ENCODE results near the gene DST. TPM values are rescaled to one million over a fixed set of nuclear protein-coding genes. Genes with fewer than 3 reads are reported as not detected.

DST gene
- total RNA-seq, 4 donors from 2014 or later = 331 to 417 (median 368) TPM

DNA sequence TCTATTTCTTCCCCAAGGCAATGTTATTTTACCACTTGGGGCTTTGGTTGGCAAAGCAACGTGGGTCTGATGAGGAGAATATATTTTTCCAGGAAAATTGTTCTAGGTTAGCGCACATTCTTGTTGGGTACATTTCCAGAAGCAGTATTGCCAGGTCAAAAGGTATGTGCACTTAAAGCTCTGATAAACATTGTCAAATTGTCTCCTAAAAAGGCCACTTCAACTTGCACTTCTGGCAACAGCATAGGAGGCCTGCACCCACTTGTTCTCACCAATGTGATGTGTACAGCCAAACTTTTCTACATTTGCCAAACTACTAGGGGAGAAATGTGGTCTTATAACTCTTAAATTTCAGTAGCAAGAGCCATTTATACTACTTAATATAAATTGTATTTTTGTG is 197.8 kb downstream of the DST start:
- Histone ChIP-seq H3K36me3 (no peaks in the 10 kb centered on the region), H3K4me3 (no peak overlapping the region), H3K9me3 (no peaks in the 10 kb centered on the region), H3K4me1 (no peaks in the 10 kb centered on the region), H3K27ac (no peak overlapping the region), H3K27me3 (no peaks in the 10 kb centered on the region)
- no peak for DNase-seq (ENCODE audit: low spot score in 2 of 2)
- WGBS, 2 donors = 73 to 76% methylated on average over 2 of the region's 2 CpGs
- TF ChIP-seq EP300 (IDR thresholded peaks at IDR 0.05) (no peak), CTCF (IDR thresholded peaks at IDR 0.05) (no peak), POLR2A (IDR thresholded peaks at IDR 0.05) (no peak)

DNA sequence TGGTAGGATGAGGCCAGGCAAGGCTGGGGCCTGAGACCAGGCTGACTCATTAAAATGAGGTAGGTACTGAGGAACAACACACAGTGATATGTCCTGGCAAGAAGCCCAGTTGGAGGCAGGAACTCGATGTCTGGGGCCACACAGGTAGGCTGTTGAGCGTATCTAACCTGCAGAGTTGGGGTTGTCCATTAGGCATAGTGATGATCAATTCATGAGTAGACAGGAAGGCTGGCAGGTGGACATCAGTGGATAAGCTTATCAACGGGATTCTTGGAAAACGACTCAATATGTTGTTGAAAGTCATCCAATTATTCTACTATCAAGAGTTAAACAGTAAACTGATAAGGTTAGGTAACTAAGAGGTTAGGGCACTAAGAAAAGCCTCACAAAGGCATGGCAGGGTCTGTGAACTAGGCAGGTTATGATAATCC is 202.1 kb downstream of the DST start:
- no peak overlapping the region for H3K4me3 ChIP-seq
- H3K9me3 ChIP-seq = peaks cover 0 to 6% (median 0%) of the 10 kb centered on the region in 4 donors
- H3K27ac ChIP-seq = no peak overlapping the region
- no peaks in the 10 kb centered on the region for H3K36me3 ChIP-seq
- no peaks in the 10 kb centered on the region for H3K4me1 ChIP-seq
- H3K27me3 ChIP-seq = no peaks in the 10 kb centered on the region
- TF ChIP-seq EP300 (IDR thresholded peaks at IDR 0.05) (no peak), POLR2A (IDR thresholded peaks at IDR 0.05) (no peak), CTCF (IDR thresholded peaks at IDR 0.05) (no peak)
- DNase-seq (ENCODE audit: low spot score in 2 of 2) = no peak
- WGBS, 2 donors = 93 to 95% methylated on average over 4 of the region's 4 CpGs

GRCh38 chr6:56437171-56437900 is 205.4 kb downstream of the DST start:
- no peak overlapping the region for H3K27ac ChIP-seq

DNA sequence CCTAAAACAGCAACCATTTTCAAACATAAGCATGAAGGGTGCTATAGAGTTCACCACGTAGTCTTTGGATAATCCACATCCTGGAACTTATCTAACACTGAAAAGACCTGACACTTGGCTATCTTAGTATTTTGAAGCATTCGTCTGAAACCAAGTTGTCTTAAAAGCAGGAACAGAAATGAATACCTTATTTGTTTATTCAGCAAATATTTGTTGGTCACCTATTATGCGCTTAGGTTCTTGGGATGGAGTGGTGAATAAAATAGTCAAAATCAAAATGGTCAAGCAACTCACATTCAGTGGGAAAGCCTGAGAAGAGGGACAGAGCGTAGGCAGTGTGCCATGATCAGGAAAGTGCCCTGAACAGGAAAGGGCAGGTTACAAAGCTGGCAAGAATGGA is 206.9 kb downstream of the DST start:
- DNase-seq (ENCODE audit: low spot score in 2 of 2) = no peak
- 89 to 90% methylated on average over 4 of the region's 4 CpGs for WGBS, 2 donors
- Histone ChIP-seq H3K4me1 (no peaks in the 10 kb centered on the region), H3K27me3 (no peaks in the 10 kb centered on the region), H3K36me3 (no peaks in the 10 kb centered on the region), H3K4me3 (no peak overlapping the region), H3K27ac (no peak overlapping the region), H3K9me3 (peaks cover 0 to 10% (median 0%) of the 10 kb centered on the region in 4 donors)
- TF ChIP-seq POLR2A (IDR thresholded peaks at IDR 0.05) (no peak), EP300 (IDR thresholded peaks at IDR 0.05) (no peak), CTCF (IDR thresholded peaks at IDR 0.05) (no peak)

More at GRCh38 chr6:56437171-56437900, 205.4 kb downstream of the DST start:
- H3K4me3 ChIP-seq = no peak overlapping the region
- no peaks in the 10 kb centered on the region for H3K36me3 ChIP-seq
- peaks cover 0 to 6% (median 0%) of the 10 kb centered on the region in 4 donors for H3K9me3 ChIP-seq
- DNase-seq (ENCODE audit: low spot score in 2 of 2) = no peak
- TF ChIP-seq EP300 (IDR thresholded peaks at IDR 0.05) (no peak), CTCF (IDR thresholded peaks at IDR 0.05) (no peak), POLR2A (IDR thresholded peaks at IDR 0.05) (no peak)
- 75 to 84% methylated on average over 5 of the region's 5 CpGs for WGBS, 2 donors
- no peaks in the 10 kb centered on the region for H3K4me1 ChIP-seq
- H3K27me3 ChIP-seq = no peaks in the 10 kb centered on the region

DNA sequence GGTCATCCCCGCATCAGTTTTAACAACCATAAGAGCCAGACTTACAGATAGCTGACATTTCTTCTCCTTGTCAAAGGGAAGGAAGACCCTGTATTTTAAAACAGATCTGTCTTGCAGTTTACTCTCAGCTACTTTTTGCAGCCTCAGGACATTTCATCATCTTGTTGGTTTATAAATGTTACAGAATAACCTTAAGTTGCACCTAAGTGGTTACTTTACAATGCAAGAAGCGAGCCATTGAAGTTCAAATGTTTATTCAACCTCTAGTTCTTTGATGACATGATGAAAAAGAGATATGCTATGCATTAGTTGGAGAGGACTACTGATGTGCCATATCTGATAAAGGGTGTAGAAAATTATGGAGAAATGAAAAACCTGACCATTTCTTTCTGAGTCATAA is 207.4 kb downstream of the DST start:
- Histone ChIP-seq H3K4me3 (no peak overlapping the region), H3K27me3 (no peaks in the 10 kb centered on the region), H3K27ac (no peak overlapping the region), H3K9me3 (peaks cover 0 to 10% (median 0%) of the 10 kb centered on the region in 4 donors), H3K4me1 (no peaks in the 10 kb centered on the region), H3K36me3 (no peaks in the 10 kb centered on the region)
- WGBS, 2 donors = 94 to 95% methylated on average over 2 of the region's 2 CpGs
- TF ChIP-seq EP300 (IDR thresholded peaks at IDR 0.05) (no peak), CTCF (IDR thresholded peaks at IDR 0.05) (no peak), POLR2A (IDR thresholded peaks at IDR 0.05) (no peak)
- no peak for DNase-seq (ENCODE audit: low spot score in 2 of 2)

All from tibial nerve (tissue), 4 donors.